OCI-LY3 (cell line): ENCODE results near the gene IL2RA.

ENCODE experiments used
- H2AFZ ChIP-seq: fragments of 200-600, 300-600 bp; shearing (Covaris generic); 2 replicates; pipeline ENCODE4 v1.6.0; 2014; ENCODE audit warnings: antibody characterized with exemption, low read depth, low read length
- H3K27ac ChIP-seq: fragments of 200-600, 300-600 bp; sonication (generic); 2 replicates; pipeline ENCODE4 v1.5.1; 2014; ENCODE audit warnings: mild to moderate bottlenecking, low read length, moderate library complexity, mixed read lengths
- H3K27me3 ChIP-seq: fragments of 200-600, 300-600 bp; sonication (generic); 2 replicates; pipeline ENCODE4 v1.6.1; 2014; ENCODE audit warnings: low read depth, low read length, mixed read lengths
- H3K36me3 ChIP-seq: fragments of 200-600, 300-600 bp; sonication (generic); replicated peaks from 2 replicates; pipeline ENCODE3; 2014; ENCODE audit warnings: low read depth, low read length, mixed read lengths
- H3K4me1 ChIP-seq: fragments of 300-600, 200-600 bp; sonication (generic); 2 replicates; pipeline ENCODE4 v1.6.1; 2014; ENCODE audit warnings: low read length, mixed read lengths
- H3K4me2 ChIP-seq: fragments of 200-600, 300-600 bp; sonication (generic); 2 replicates; pipeline ENCODE4 v1.6.1; 2014; ENCODE audit warnings: low read length, mixed read lengths
- H3K4me3 ChIP-seq: fragments of 300-600, 200-600 bp; sonication (generic); 2 replicates; pipeline ENCODE4 v1.5.1; 2014; ENCODE audit warnings: antibody characterized with exemption, mild to moderate bottlenecking, low read length, moderate library complexity
- H3K79me2 ChIP-seq: fragments of 300-600, 200-600 bp; shearing (Covaris generic); 2 replicates; pipeline ENCODE4 v1.6.1; 2014; ENCODE audit warnings: mild to moderate bottlenecking, low read length, mixed read lengths
- H3K9ac ChIP-seq: fragments of 300-600, 200-600 bp; shearing (Covaris generic); 2 replicates; pipeline ENCODE4 v1.6.0; 2014; ENCODE audit warnings: mild to moderate bottlenecking, low read length, moderate library complexity
- H3K9me3 ChIP-seq: fragments of 200-600, 300-600 bp; shearing (Covaris generic); 2 replicates; pipeline ENCODE4 v1.6.1; 2014; ENCODE audit warnings: low read length, mixed read lengths; ENCODE audit not compliant: insufficient read depth
- H4K20me1 ChIP-seq: fragments of 200-600, 300-600 bp; sonication (generic); 2 replicates; pipeline ENCODE4 v1.6.1; 2016; ENCODE audit warnings: low read length, mixed read lengths; ENCODE audit not compliant: insufficient read depth
- EZH2phosphoT487 ChIP-seq: fragments of 200-600 bp; shearing (Covaris generic); IDR thresholded peaks from 2 replicates; pipeline ENCODE4 v1.6.1; 2018; ENCODE audit warnings: antibody characterized with exemption, mixed run types, low read depth
- TF ChIP-seq, protein P1 (sequence below): fragments of 200-600, 300-600 bp; sonication (generic); IDR thresholded peaks from 2 replicates; pipeline ENCODE4 v1.5.1; 2014; ENCODE audit warnings: antibody characterized with exemption, low read length, low read depth

IL2RA gene

DNA sequence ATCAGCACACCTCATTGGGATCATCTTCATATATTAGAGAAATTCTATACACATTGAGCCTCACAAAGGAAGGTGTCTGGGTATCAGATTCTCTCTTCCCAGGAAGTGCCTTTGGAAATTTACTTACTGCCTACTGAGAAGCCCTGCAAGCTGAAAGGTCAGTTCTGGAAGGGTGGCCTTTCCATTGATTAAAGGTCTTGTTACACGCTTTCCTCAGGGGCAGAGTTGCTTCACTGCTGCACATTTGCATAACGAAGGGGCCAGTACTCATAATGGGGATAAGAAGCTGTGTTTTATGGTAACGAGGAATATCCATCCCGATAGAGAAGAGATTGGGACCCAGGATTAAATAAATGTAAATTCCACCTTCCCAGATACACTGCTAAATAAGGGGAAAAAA, 65.5 kb downstream of the IL2RA start:
- Histone ChIP-seq H3K79me2 (no peaks in the 10 kb centered on the region), H2AFZ (no peak overlapping the region), H3K9me3 (no peaks in the 10 kb centered on the region; the same call in 1 of the 2 replicates), H3K27me3 (no peaks in the 10 kb centered on the region), H3K9ac (no peak overlapping the region), H3K4me1 (no peaks in the 10 kb centered on the region), H4K20me1 (no peaks in the 10 kb centered on the region), H3K4me3 (no peak overlapping the region), H3K27ac (no peak overlapping the region), H3K36me3 (no peaks in the 10 kb centered on the region), H3K4me2 (no peak overlapping the region)
- TF ChIP-seq, protein P1, sequence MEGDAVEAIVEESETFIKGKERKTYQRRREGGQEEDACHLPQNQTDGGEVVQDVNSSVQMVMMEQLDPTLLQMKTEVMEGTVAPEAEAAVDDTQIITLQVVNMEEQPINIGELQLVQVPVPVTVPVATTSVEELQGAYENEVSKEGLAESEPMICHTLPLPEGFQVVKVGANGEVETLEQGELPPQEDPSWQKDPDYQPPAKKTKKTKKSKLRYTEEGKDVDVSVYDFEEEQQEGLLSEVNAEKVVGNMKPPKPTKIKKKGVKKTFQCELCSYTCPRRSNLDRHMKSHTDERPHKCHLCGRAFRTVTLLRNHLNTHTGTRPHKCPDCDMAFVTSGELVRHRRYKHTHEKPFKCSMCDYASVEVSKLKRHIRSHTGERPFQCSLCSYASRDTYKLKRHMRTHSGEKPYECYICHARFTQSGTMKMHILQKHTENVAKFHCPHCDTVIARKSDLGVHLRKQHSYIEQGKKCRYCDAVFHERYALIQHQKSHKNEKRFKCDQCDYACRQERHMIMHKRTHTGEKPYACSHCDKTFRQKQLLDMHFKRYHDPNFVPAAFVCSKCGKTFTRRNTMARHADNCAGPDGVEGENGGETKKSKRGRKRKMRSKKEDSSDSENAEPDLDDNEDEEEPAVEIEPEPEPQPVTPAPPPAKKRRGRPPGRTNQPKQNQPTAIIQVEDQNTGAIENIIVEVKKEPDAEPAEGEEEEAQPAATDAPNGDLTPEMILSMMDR: no peak
- no peak for TF ChIP-seq EZH2phosphoT487

DNA sequence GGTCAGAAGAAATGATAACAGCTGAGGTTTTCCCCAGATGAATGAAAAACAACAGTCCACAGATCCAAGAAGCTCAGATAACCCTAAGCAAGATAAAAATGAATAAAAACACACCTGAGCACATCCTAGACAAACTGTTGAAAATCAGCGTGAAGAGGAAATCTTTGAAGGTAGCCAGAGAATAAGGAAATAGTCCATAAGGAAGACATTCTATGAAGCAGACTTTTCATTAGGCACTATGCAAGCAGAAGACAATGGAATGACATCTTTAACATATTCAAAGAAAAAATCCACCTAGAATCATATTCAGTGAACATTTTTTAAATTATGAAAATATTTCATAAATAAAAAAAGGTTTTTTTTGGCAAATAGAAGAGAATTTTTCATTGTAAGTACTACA, 69.8 kb downstream of the IL2RA start:
- Histone ChIP-seq H3K4me1 (peaks cover 10% of the 10 kb centered on the region), H3K79me2 (no peaks in the 10 kb centered on the region), H3K4me3 (no peak overlapping the region), H3K36me3 (no peaks in the 10 kb centered on the region), H3K9ac (no peak overlapping the region), H3K27me3 (no peaks in the 10 kb centered on the region), H3K4me2 (no peak overlapping the region), H3K9me3 (peaks cover 3% of the 10 kb centered on the region; the same call in 1 of the 2 replicates), H3K27ac (no peak overlapping the region), H2AFZ (no peak overlapping the region), H4K20me1 (no peaks in the 10 kb centered on the region)
- TF ChIP-seq EZH2phosphoT487: no peak
- TF ChIP-seq, protein P1: no peak

DNA sequence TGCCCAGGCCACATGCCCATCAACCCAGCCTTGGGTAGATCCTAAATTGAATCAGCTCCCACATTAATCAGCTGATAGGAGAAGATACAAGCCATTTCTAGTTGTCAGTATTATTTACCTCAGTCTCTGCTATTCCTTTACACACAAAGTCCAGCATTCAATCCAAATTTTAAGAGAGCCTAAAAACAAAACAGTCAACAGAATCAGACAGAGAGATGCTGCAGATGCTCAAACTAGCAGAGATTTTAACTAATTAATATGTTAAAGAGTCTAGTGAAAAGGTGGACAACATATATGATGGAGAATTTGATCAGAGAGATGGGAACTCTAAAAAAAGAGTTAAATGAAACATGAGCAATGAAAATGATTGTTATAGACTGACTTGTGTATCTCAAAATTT, 70.5 kb downstream of the IL2RA start:
- TF ChIP-seq EZH2phosphoT487: no peak
- TF ChIP-seq, protein P1: no peak
- Histone ChIP-seq H3K27me3 (no peaks in the 10 kb centered on the region), H3K36me3 (no peaks in the 10 kb centered on the region), H3K9me3 (peaks cover 3% of the 10 kb centered on the region; the same call in 1 of the 2 replicates), H3K9ac (no peak overlapping the region), H3K4me2 (no peak overlapping the region), H4K20me1 (no peaks in the 10 kb centered on the region), H2AFZ (no peak overlapping the region), H3K4me1 (peaks cover 10% of the 10 kb centered on the region), H3K27ac (no peak overlapping the region), H3K4me3 (no peak overlapping the region), H3K79me2 (no peaks in the 10 kb centered on the region)

DNA sequence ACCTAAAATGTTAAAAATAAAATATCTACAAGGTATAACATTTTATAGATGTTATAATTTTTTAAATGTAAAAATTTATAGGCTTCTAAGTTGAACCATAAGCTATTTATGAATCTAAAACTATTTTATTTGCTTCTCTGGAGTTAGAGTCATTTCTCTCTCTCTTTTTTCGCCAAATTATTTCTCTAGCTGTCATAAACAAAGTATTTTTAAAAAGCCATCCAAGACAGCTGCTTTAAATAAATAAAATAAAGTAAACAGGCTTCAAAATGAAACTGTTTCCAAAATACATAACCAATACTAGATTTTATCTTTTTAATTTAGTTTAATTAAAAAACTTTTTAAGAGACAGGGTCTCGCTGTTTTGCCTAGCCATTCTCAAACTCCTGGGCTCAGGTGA, 72.4 kb downstream of the IL2RA start:
- Histone ChIP-seq H3K79me2 (no peaks in the 10 kb centered on the region), H3K9me3 (peaks cover 3% of the 10 kb centered on the region; the same call in 1 of the 2 replicates), H2AFZ (no peak overlapping the region), H3K4me2 (no peak overlapping the region), H3K27me3 (no peaks in the 10 kb centered on the region), H3K9ac (no peak overlapping the region), H3K27ac (no peak overlapping the region), H3K4me3 (no peak overlapping the region), H4K20me1 (no peaks in the 10 kb centered on the region), H3K36me3 (no peaks in the 10 kb centered on the region), H3K4me1 (peaks cover 10% of the 10 kb centered on the region)
- no peak for TF ChIP-seq EZH2phosphoT487
- TF ChIP-seq, protein P1: no peak
